Panc1 (cell line): ENCODE data around the gene ADCY4. TPM values are rescaled to one million over a fixed set of nuclear protein-coding genes. Genes with fewer than 3 reads are reported as not detected.

ENCODE experiments used
- ATAC-seq: fragments of 200-7000 bp; cut with Tn5 transposase; 2 replicates; pipeline ENCODE4 v1.9.1; 2020; ENCODE audit warnings: mild to moderate bottlenecking, moderate library complexity
- Bru-seq: library from RNA; stranded (reverse); fragments of 400-500 nt; gene quantifications from one replicate; lab custom pipeline; 2021; lab: Mats Ljungman, UMichigan
- BruChase-seq, 2 experiments: library from RNA; stranded (reverse); fragments of 400-500 nt; gene quantifications; one replicate each; lab custom pipeline; 2021; lab: Mats Ljungman, UMichigan
- BruUV-seq: library from RNA; stranded (reverse); fragments of 400-500 nt; replicated peaks from 2 replicates; lab custom pipeline; 2021; lab: Mats Ljungman, UMichigan
- CTCF ChIA-PET: fragments of 300-600 bp; sonication (Branson Sonifier 250); formaldehyde crosslinking; loops from one replicate; lab custom pipeline; 2022; ENCODE audit warnings: antibody characterized with exemption; lab: Charles Lee
- POLR2A ChIA-PET: fragments of 300-600 bp; sonication (Branson Sonifier 250); formaldehyde crosslinking; loops from one replicate; lab custom pipeline; 2022; ENCODE audit warnings: antibody characterized with exemption; lab: Charles Lee
- DNase-seq: peaks from one replicate; pipeline ENCODE4 v3.0.0-alpha.2; 2010; ENCODE audit warnings: low read depth, low spot score
- H3K27ac ChIP-seq: 2 replicates; pipeline ENCODE4 v1.5.1; 2011; ENCODE audit warnings: mild to moderate bottlenecking, low read length, inconsistent platforms
- H3K27me3 ChIP-seq: fragments of 200-500 bp; sonication (Bioruptor generic); 2 replicates; pipeline ENCODE4 v1.6.0; 2014; ENCODE audit warnings: low read length, inconsistent platforms; ENCODE audit not compliant: control insufficient read depth, insufficient read depth
- H3K36me3 ChIP-seq: fragments of 200-500 bp; sonication (Bioruptor generic); 2 replicates; pipeline ENCODE4 v1.5.1; 2014; ENCODE audit warnings: inconsistent platforms, mild to moderate bottlenecking, low read length, moderate library complexity; ENCODE audit not compliant: control insufficient read depth, insufficient read depth
- H3K4me1 ChIP-seq: 2 replicates; pipeline ENCODE4 v1.5.1; 2011; ENCODE audit warnings: inconsistent platforms, mild to moderate bottlenecking, low read length, moderate library complexity; ENCODE audit not compliant: control insufficient read depth, insufficient read depth
- H3K4me3 ChIP-seq, 2 experiments: 2 replicates each; pipeline ENCODE4 v1.5.1; 2011 to 2012; ENCODE audit warnings: low read depth in 2 of 2, low read length in 2 of 2, mild to moderate bottlenecking in 2 of 2, inconsistent platforms in 1 of 2, moderate library complexity in 1 of 2
- H3K9me3 ChIP-seq: fragments of 200-500 bp; sonication (Bioruptor generic); 2 replicates; pipeline ENCODE4 v1.5.1; 2014; ENCODE audit warnings: low read depth, mild to moderate bottlenecking, inconsistent platforms, low read length, moderate library complexity; ENCODE audit not compliant: control insufficient read depth, insufficient read depth
- POLR2AphosphoS5 ChIP-seq: IDR thresholded peaks from 2 replicates; pipeline ENCODE4 v1.6.1; 2012; ENCODE audit warnings: mild to moderate bottlenecking, low read depth, low read length, moderate library complexity
- SIN3A ChIP-seq: IDR thresholded peaks from 2 replicates; pipeline ENCODE4 v1.6.1; 2012; ENCODE audit warnings: low read depth, mild to moderate bottlenecking, low read length, moderate library complexity, borderline replicate concordance; ENCODE audit not compliant: insufficient read depth
- TCF7L2 ChIP-seq: IDR thresholded peaks from 2 replicates; pipeline ENCODE4 v1.6.1; 2011; ENCODE audit warnings: mild to moderate bottlenecking, low read depth, low read length, inconsistent platforms
- in situ Hi-C: cut with HindIII; loops from 2 replicates; pipeline ENCODE4 v1.10.0; 2016; ENCODE audit warnings: low sequenced_read_pairs, low pct_unique_long_range_greater_than_20kb
- intact Hi-C: fragments of 100-400 bp; cut with micrococcal nuclease; formaldehyde crosslinking; loops from one replicate; pipeline ENCODE4 v1.10.0; 2022; ENCODE audit not compliant: unreplicated experiment
- long read RNA-seq: library from polyadenylated mRNA; unstranded; transcript quantifications from one replicate; pipeline ENCODE4 v2.0.0, GENCODE V29; 2021; ENCODE audit not compliant: unreplicated experiment
- polyA plus RNA-seq: library from polyadenylated mRNA; unstranded; fragments of >200 nt; gene quantifications from one replicate; pipeline ENCODE4 v1.2.1, GENCODE V29; 2012; ENCODE audit warnings: missing spikeins; ENCODE audit not compliant: insufficient read length
- total RNA-seq: library from RNA; stranded (reverse); gene quantifications from one replicate; pipeline ENCODE4 v1.2.1, GENCODE V29; 2021; ENCODE audit not compliant: unreplicated experiment
- TF ChIP-seq, protein P1 (sequence below): fragments of 450-650 bp; IDR thresholded peaks from 2 replicates; pipeline ENCODE4 v1.5.1; 2017; ENCODE audit warnings: mild to moderate bottlenecking
- TF ChIP-seq, protein P2 (sequence below), 2 experiments: IDR thresholded peaks; 2 replicates each; pipeline ENCODE4 v1.6.1; 2011 to 2012; ENCODE audit warnings: low read depth in 2 of 2, control low read depth in 1 of 2, low read length in 1 of 2, mild to moderate bottlenecking in 1 of 2, moderate library complexity in 1 of 2; ENCODE audit not compliant: insufficient read depth in 1 of 2

Gene ADCY4
- total RNA-seq (0.21 TPM), Bru-seq, nascent RNA (percentile 6 among the genes with signal in this experiment), BruChase-seq, experiment 1, labeled RNA remaining after a 2-hour chase (not detected), BruChase-seq, experiment 2, labeled RNA remaining after a 6-hour chase (not detected)
- not detected for polyA plus RNA-seq
- long read RNA-seq, result 0 reads

DNA sequence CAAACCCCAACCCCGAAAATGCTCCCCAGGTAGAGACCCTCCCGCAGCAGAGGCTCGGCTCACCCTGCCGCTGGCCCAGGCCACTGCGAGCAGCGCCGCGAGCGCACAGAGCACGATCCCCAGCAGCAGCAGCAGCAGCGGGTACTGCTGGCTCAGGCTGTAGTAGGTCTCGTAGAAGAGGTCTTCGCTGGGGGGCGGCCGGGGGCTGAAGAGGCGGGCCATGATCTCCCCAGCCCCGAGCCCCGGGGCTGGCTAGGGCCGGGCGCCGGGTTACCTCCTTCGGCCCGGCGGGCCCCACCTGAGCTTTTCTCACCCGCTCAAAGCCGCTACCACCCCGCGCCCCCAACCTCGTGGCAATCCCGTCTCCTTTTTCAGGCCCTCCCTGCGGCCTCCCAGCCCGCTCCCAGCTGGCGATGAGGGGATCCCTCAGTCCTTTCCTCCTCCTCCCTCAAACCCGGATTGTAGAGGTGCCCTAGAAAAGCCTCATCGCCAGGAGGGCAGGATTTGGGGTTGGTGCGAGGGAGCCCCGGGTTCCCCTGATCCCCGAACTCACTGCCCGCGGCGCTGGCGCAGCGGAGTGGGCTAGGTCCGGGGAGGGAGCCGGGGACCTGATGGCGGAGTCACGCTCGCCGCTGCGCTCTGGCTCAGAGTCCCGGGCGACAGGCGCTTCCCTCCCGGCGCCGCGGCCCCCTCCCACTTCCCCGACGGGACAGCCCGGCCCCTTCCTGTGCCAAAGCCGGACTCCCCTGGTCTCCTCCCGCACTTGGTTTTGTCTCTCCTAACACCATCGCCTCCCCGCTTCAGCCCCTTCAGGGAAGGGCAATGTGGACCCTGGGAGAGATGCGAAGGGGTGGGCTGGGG is at the start of gene ADCY4:
Gene ADCY4, minus strand, starts transcription at position 641 of the 861 bp plus-strand sequence. Its CDS starts 419 bp downstream, at position 222.
- H3K4me3 ChIP-seq, result peak within 1 kb of the TSS; percentile 24 to 41
- H3K36me3 ChIP-seq, result no peaks in the 10 kb centered on the region
- 0 out of 2 replicates have a peak within 1 kb of the TSS, but pooled peaks have one; percentile 23 for H3K27ac ChIP-seq
- ChIA-PET CTCF (no interaction called here), POLR2A (no interaction called here)
- ATAC-seq (no peak), DNase-seq (no peak)
- H3K9me3 ChIP-seq, result no peaks in the 10 kb centered on the region
- no TSS peak for BruUV-seq
- no peaks in the 10 kb centered on the region for H3K27me3 ChIP-seq
- intact Hi-C loops, result no loop called here
- TF ChIP-seq SIN3A, result no peak
- TF ChIP-seq, protein P1, sequence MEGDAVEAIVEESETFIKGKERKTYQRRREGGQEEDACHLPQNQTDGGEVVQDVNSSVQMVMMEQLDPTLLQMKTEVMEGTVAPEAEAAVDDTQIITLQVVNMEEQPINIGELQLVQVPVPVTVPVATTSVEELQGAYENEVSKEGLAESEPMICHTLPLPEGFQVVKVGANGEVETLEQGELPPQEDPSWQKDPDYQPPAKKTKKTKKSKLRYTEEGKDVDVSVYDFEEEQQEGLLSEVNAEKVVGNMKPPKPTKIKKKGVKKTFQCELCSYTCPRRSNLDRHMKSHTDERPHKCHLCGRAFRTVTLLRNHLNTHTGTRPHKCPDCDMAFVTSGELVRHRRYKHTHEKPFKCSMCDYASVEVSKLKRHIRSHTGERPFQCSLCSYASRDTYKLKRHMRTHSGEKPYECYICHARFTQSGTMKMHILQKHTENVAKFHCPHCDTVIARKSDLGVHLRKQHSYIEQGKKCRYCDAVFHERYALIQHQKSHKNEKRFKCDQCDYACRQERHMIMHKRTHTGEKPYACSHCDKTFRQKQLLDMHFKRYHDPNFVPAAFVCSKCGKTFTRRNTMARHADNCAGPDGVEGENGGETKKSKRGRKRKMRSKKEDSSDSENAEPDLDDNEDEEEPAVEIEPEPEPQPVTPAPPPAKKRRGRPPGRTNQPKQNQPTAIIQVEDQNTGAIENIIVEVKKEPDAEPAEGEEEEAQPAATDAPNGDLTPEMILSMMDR, result no peak
- no peak for TF ChIP-seq TCF7L2
- TF ChIP-seq, protein P2, sequence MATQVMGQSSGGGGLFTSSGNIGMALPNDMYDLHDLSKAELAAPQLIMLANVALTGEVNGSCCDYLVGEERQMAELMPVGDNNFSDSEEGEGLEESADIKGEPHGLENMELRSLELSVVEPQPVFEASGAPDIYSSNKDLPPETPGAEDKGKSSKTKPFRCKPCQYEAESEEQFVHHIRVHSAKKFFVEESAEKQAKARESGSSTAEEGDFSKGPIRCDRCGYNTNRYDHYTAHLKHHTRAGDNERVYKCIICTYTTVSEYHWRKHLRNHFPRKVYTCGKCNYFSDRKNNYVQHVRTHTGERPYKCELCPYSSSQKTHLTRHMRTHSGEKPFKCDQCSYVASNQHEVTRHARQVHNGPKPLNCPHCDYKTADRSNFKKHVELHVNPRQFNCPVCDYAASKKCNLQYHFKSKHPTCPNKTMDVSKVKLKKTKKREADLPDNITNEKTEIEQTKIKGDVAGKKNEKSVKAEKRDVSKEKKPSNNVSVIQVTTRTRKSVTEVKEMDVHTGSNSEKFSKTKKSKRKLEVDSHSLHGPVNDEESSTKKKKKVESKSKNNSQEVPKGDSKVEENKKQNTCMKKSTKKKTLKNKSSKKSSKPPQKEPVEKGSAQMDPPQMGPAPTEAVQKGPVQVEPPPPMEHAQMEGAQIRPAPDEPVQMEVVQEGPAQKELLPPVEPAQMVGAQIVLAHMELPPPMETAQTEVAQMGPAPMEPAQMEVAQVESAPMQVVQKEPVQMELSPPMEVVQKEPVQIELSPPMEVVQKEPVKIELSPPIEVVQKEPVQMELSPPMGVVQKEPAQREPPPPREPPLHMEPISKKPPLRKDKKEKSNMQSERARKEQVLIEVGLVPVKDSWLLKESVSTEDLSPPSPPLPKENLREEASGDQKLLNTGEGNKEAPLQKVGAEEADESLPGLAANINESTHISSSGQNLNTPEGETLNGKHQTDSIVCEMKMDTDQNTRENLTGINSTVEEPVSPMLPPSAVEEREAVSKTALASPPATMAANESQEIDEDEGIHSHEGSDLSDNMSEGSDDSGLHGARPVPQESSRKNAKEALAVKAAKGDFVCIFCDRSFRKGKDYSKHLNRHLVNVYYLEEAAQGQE (IDR thresholded peaks at IDR 0.05; ENCODE audit: insufficient read depth in 1 of 2, low read depth in 2 of 2, low read length in 1 of 2), result no peak
- H3K4me1 ChIP-seq, result peaks cover 3% of the 10 kb centered on the region; the same call in 1 of the 2 replicates
- in situ Hi-C loops, result loop anchor here (10.0 kb wide), 1 partner anchor 100 kb away; no protein-coding TSS in a partner anchor

DNA sequence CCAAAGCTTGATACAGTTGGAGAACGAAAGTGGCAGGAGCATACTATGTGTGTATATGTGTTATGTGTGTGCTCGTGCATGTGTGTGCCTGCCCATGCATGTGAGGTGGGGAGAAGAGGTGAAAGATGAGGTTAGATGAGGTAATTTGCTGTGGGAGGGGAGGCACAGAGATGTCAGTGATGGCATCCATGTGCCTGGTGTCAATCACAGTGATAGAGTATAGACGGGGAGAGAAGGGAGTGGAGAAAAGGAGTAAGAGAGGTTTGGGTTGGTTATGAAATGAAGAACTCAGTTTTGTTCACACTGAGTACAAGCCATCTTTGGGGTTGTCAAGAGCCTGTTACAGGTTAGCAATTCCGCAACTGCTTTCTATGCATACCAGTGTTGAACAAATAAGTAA is 49.3 kb upstream of the ADCY4 start:
- intact Hi-C loops, result no loop called here
- Histone ChIP-seq H3K36me3 (no peaks in the 10 kb centered on the region), H3K27me3 (no peaks in the 10 kb centered on the region), H3K9me3 (no peaks in the 10 kb centered on the region), H3K4me1 (no peaks in the 10 kb centered on the region), H3K27ac (no peak overlapping the region), H3K4me3 (no peak overlapping the region)
- TF ChIP-seq, protein P2 (IDR thresholded peaks at IDR 0.05; ENCODE audit: insufficient read depth in 1 of 2, low read depth in 2 of 2, low read length in 1 of 2), result no peak
- TF ChIP-seq TCF7L2 (no peak), POLR2AphosphoS5 (no peak), SIN3A (no peak)
- TF ChIP-seq, protein P1, result no peak
- ChIA-PET CTCF (no interaction called here), POLR2A (no interaction called here)
- ATAC-seq (no peak), DNase-seq (no peak)
- no TSS peak for BruUV-seq
- in situ Hi-C loops, result no loop called here
